ENCODE results near the gene B4GALT2.

DNA sequence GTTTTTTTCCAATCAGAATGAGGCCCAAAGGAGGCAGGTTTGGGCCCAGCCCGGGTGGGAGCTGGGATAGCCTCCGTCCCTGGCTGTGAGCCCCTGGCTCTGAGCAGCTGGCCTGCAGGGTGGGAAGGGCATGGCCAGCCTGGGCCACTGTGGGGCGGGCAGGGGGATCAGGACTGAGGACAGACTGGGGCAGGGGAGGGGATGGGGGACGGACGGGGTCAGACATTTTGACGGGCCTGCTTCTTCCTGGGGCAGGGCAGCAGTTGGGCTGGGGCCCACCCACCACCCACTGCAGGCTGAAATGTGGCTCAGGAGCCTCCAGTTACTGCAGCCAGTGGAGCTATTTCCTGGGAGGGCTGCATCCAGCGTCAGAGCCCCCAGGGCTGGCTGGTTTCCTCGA is 54.7 kb downstream of the B4GALT2 start:
- TF ChIP-seq, protein P1, sequence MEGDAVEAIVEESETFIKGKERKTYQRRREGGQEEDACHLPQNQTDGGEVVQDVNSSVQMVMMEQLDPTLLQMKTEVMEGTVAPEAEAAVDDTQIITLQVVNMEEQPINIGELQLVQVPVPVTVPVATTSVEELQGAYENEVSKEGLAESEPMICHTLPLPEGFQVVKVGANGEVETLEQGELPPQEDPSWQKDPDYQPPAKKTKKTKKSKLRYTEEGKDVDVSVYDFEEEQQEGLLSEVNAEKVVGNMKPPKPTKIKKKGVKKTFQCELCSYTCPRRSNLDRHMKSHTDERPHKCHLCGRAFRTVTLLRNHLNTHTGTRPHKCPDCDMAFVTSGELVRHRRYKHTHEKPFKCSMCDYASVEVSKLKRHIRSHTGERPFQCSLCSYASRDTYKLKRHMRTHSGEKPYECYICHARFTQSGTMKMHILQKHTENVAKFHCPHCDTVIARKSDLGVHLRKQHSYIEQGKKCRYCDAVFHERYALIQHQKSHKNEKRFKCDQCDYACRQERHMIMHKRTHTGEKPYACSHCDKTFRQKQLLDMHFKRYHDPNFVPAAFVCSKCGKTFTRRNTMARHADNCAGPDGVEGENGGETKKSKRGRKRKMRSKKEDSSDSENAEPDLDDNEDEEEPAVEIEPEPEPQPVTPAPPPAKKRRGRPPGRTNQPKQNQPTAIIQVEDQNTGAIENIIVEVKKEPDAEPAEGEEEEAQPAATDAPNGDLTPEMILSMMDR (IDR thresholded peaks at IDR 0.05), result no peak
- no peak for TF ChIP-seq POLR2A (IDR thresholded peaks at IDR 0.05)
